HG02623 (cell line): ENCODE results near the gene ITPKC.
"Not testable (repeated sequence)": the region's sequence is repeated elsewhere in the genome, so short reads cannot be mapped to it uniquely, and the experiment has no call there.

Experiments
- ATAC-seq: cut with Tn5 transposase; IDR thresholded peaks from one replicate; pipeline ENCODE4 v1.9.1; 2021; ENCODE audit warnings: moderate library complexity; ENCODE audit not compliant: unreplicated experiment

The ITPKC gene

DNA sequence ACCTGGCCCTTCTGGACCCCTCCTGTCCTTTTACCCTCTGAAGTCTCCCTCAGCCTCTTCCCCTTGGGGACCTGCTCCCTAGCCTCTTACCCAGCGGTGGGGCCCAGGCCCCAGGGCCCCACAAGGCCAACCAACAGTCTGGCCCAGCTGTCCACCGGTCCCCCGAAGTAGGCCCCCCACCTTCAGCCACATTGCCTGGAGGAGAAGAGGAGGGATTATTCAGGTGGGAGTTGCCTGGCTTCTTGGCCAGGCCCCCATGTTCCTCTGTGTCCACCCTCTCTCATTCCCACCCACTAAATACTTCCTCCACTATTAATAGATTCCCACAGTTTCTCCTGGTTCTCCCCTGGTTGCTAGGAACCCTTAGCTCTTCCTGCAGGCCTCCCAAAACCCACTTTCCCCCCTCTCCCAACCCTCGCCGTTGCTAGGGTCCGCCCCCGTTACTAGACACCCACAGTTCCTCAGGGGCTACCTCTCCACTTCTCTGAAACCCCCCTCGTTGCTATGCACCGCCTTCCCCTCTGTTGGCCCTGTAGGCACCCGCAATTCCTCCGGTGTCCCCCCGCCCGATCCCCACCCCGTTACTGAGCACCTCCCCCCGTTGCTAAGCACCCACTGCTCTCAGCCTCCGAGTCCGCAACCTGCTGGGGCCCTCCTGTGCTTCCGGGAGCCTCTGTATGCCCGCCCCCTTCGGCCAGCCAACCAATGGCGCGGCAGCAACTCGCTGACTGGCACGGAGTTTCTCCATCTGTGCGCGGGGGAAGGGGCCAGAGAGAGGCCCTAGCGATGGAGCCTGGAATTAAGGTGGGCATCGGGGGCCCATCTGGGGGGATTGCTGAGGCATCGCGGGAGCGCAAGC is 2.2 kb upstream of the ITPKC start:
- peak; percentile 38 for ATAC-seq

DNA sequence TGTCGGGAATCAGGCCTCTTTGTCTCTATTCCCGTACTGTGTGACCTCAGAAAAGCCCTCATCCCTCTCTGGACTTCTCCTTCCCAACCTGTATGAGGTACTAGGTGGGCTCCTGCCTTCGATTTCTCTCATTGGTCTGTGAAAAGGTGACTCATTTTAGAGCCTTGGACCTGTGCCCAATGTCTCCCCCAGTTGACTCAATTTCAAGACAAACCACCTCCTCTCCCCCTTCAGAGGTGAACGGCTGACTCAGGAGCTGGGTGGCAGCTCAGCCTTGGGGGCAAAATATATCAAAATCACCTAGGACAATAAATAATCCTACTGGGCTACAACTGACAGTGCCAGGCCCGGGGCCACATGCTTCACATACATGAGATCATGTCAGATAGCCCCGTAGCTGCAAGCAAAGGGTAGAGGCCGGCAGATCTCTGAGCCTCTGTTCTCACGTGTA is 856 bp upstream of the ITPKC start:
- no peak for ATAC-seq

DNA sequence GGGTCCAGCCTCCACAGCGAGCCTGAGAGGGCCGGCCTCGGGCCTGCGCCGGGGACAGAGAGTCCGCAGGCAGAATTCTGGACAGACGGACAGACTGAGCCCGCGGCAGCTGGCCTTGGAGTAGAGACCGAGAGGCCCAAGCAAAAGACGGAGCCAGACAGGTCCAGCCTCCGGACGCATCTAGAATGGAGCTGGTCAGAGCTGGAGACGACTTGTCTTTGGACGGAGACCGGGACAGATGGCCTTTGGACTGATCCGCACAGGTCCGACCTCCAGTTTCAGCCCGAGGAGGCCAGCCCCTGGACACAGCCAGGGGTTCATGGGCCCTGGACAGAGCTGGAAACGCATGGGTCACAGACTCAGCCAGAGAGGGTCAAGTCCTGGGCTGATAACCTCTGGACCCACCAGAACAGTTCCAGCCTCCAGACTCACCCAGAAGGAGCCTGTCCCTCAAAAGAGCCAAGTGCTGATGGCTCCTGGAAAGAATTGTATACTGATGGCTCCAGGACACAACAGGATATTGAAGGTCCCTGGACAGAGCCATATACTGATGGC is 490 bp downstream of the ITPKC start:
- no peak for ATAC-seq

DNA sequence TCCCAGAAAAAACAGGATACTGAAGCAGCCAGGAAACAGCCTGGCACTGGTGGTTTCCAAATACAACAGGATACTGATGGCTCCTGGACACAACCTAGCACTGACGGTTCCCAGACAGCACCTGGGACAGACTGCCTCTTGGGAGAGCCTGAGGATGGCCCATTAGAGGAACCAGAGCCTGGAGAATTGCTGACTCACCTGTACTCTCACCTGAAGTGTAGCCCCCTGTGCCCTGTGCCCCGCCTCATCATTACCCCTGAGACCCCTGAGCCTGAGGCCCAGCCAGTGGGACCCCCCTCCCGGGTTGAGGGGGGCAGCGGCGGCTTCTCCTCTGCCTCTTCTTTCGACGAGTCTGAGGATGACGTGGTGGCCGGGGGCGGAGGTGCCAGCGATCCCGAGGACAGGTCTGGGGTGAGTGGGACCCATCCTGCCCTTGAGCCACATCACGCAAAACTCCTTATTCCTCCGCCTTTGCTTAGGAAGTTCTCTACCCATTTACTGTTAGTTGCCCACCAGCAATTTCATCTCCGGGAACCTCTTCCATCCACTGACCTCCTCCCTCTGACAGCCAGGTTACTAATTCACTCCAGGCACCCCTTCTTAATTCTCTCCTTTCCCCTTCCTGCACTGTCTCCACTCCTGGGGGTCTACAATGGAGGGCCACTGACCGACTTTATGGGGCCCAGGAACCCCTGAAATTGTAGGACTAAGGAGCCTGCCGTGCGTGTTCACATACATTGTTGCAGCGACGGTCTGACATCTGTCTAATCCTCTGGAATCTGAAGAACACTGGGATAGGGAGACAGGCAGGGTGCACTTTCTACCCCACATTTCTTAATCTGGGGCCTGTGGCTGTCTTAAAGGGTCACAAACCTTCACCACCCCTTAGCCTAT is 1.2 kb downstream of the ITPKC start:
- ATAC-seq, result no peak

DNA sequence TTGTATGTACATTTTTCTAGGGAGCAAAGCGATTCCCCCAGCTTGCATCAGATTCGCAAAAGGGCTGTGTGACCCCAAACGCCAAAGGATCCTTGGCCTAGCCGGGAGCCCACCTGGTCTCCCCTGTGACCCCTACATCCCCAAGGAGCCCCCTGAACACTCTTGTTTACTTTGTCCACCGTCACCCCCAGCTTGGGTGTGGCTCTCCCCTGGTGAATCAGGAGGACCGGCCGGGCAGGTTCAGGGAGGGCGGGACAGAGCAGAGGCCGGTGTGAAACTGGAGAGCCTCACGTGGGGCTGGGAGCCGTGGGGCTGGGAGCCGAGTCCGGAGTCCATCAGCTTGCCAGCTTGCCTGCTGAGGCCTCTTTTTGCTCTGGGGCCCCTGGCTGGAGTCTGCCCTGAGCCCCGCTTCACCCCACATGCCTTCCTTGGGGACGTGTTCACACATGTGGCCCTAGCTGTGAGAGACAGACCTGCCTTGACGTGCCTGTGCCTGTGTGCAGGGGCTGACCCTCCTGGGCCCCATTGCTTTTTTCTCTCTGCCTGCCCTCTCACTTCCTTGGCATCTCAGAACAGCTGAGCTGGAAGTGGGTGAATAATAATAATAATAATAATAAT is 2.0 kb downstream of the ITPKC start:
- ATAC-seq, result no peak

DNA sequence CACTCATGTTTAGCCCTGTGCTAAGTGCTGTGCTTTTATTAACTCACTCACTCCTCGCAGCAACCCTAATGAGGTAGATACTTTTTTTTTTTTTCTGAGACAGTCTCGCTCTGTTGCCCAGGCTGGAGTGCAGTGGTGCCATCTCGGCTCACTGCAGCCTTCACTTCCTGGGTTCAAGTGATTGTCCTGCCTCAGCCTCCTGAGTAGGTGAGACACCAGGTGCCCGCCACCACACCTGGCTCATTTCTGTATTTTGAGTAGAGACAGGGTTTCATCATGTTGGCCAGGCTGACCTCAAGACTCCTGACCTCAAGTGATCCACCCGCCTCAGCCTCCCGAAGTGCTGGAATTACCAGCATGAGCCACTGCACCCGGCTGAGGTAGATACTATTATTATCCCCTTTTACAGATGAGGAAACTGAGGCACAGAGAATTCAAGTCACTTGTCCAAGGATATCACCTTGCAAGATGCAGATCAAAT is 2.5 kb downstream of the ITPKC start:
- ATAC-seq, result no peak

DNA sequence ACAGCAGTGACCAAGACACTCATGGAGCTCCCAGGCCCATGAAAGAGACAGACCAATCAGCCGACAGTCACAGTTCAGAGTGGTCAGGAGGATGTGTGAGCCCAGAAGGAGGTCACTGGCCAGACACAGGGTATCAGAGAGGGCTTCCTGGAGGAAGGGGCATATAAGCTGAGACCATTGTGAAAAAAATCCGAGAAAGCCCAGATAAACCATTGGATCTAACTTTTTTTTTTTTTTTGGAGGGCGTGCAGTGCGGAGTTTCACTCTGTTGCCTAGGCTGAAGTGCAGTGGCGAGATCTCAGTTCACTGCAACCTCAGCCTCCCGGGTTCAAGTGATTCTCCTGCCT is 4.2 kb downstream of the ITPKC start:
- ATAC-seq, result no peak

DNA sequence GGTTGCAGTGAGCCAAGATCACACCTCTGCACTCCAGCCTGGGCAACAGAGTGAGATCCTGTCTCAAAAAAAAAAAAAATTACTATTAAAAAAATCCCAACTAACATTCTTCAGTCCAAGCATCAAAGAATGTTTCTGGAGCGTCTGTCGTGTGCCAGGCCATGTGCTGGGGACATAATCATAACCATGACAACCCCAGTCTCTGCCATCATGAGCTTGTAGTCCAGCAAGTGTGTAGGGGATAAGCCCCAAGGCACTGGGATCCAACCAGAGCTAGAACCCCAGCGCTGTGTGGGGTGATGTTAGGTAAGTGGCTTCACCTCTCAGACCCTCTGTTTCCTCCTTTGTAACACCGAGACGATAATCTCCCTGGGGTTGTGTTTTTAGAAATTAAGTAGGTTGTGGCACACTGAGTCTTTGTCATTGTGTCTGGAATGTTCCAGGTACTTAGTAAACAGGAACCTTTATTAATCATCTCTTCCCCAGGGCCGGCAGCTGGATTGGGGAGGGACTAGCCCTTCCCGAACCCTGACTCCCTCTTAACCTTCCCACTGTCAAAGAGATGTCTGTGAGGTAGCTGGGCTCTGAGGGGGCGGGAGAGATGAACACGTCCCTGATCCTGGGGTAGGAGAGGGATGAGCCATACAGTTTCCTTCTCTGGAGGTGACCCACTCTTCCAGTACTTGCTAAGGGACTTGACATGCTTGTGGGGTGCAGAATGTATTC is 5.2 kb downstream of the ITPKC start:
- no peak for ATAC-seq

DNA sequence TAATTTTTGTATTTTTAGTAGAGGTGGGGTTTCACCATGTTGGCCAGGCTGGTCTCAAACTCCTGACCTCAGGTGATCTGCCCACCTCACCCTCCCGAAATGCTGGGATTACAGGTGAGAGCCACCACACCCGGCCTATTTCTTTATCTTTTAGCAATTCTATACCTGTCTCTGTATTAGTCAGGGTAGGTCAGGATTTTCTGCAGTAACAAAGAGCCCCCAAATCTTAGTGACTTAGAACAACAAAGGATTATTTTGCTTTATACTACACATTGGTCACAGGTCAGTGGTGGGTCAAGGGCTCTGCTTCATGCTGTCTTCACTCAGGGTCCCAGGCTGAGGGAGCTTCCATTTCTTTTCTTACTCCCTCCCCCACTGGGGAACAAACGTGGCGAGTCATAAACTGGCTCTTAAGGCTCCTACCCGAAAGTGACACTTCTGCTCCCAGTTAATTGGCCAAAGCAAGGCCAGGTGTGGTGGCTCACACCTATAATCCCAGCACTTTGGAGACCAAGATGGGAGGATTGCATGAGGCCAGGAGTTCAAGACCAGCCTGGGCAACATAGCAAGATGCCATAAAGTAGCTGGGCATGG is 6.8 kb downstream of the ITPKC start:
- no peak for ATAC-seq

DNA sequence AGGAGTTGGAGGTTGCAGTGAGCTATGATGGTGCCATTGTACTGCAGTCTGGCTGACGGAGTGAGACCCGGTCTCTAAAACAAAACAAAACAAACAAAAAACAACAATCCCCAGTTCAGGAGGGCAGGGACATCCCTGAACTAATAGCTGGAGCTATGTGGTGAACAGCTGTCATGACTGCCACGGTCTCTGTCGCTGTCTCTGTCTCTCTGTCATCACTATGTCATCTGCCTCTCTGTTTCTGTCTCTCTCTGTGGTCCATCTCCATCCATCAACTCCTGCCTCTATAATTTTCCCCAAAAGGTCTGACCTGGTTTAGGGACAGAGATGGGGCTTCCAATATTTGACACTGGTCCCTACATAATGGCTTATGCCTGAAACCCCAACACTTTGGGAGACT is 7.4 kb downstream of the ITPKC start:
- no peak for ATAC-seq

DNA sequence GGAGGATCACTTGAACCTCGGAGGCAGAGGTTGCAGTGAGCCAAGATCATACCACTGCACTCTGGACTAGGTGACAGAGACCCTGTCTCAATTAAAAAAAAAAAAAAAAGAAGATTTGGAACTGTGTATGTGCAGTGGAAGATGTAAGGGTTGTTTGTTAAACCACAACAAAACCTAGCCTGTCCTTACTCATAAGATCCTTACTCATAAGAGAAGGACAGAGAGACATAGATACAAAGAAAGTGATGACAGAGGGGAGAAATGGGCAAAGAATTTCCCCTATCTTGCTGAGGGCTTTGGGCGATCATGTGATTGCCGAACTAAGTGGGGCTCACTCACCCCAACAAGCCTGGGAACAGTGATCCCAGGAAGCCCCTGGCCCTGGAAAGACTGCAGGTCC is 7.9 kb downstream of the ITPKC start:
- no peak for ATAC-seq

DNA sequence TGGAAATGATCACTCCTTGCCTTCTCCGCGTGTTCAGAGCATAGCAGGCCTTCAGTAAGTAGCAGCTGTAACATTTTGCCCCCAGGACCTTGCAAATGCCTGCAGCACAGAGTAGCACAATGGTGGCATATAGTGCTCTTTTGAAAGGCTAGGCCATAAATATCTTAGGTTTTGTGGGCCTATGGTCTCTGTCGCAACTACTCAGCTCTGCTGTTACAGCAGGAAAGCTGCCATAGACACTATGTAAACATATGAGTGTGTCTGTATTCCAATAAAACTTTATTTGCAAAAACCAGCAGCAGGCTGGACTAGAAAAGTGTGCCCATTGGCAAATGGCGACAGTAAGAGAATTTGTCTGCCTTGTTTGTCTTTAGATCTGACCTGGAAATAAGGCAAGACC is 9.4 kb downstream of the ITPKC start:
- ATAC-seq, result no peak

DNA sequence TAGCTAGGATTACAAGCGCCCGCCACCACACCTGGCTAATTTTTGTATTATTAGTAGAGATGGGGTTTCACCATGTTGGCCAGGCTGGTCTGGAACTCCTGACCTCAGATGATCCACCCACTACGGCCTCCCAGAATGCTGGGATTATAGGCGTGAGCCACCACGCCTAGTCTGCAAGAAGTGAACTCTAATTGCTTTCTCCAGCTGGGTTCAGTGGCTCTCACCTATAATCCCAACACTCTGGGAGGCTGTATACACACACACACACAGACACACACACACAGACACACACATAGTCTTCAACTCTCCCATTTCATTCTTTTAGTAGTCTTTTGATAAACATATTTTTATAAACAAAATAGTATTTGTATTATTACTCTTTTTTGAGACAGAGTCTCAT is 13.2 kb downstream of the ITPKC start:
- not testable (repeated sequence) for ATAC-seq

DNA sequence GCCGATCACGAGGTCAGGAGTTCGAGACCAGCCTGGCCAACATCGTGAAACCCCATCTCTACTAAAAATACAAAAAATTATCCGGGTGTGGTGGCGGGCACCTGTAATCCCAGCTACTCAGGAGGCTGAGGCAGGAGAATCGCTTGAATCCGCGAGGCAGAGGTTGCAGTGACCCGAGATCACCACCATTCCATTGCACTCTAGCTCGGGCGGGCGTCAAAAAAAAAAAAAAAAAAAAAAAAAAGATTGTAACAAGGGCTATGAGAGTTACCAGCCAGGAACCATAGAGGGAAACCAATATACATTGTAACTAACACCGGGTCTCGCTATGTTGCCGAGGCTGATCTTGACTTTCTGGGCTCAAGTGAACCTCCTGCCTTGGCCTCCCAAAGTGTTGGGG is 15.4 kb downstream of the ITPKC start:
- not testable (repeated sequence) for ATAC-seq

DNA sequence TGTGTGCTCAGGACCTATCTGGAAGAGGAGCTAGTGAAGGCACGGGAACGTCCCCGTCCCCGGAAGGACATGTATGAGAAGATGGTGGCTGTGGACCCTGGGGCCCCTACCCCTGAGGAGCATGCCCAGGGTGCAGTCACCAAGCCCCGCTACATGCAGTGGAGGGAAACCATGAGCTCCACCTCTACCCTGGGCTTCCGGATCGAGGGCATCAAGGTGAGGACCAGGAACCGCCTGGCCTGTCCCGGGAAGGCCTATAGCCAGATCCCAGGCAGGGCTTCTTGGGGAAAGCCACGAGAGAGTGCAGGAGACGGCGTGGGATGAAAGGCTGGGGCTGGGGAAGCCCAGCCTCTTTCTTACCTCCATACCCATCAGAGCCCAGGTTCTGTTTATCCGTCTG is 16.2 kb downstream of the ITPKC start:
- no peak for ATAC-seq

DNA sequence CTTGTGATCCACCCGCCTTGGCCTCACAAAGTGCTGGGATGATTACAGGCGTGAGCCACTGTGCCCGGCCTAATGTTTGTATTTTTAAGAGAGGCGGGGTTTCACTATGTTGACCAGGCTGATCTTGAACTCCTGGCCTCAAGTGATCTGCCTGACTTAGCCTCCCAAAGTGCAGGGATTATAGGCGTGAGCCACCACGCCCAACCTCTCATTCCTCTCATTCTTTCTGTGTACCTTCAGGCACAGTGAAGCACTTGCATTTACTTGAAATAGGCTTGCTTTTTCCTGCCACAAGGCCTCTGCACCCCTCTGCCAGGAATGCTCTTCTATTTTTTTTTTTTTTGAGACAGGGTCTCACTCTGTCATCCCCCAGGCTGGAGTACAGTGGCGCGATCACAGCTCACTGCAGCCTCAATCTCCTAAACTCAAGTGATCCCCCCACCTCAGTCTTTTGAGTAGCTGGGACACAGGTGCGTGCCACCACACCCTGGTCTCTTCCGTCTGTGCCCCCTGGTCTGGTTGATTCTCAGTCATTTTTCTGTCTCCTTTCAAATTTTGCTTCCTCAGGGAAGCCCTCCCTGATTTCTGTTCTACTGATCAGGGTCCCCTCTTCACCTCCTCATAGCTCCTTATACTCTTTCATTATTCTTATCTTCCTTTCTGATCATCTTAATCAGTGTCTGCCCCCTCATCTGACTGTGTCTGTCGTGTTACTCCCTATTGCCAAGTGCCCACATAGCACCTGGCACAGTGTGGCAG is 18.3 kb downstream of the ITPKC start:
- no peak for ATAC-seq

DNA sequence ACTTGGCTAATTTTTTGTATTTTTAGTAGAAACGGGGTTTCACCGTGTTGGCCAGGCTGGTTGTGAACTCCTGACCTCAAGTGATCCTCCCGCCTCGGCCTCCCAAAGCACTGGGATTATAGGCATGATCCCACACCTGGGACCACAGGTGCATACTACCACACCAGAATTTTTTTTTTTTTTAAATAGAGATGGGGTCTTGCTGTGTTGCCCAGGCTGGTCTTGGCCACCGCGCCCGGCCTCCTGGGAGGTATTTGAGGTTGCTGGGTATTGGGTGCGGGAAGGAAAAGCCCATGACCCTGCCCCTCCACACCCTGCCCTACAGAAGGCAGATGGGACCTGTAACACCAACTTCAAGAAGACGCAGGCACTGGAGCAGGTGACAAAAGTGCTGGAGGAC is 19.7 kb downstream of the ITPKC start:
- no peak for ATAC-seq

DNA sequence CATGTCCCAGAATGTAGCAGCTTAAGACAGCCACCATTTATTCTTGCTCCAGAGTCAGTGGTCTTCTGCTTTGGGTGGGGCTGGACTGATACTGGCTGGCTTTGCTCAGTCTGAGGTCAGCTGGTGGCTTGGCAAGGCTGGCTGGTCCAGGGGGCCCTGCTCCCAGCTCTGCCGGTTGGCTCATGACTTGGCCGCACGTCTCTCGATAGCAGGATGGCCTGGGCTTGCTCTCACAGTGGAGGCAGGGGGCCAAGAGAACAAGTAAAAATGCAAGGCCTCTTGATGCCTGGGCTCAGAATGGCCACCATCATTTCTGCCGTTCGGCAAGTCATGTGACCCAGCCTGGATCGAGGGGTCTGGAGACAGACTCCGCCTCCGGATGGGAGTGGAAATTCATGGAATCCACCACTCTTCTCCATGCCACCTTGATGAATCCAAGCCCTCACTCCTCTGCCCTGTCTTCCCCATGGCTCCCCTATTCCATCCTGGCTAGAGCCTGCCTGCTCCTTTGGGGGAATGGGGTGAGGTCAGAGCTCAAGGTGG is 20.3 kb downstream of the ITPKC start:
- ATAC-seq, result no peak
